OCI-LY7 (cell line): ENCODE results near the gene ZCCHC3. TPM values are rescaled to one million over a fixed set of nuclear protein-coding genes. Genes with fewer than 3 reads are reported as not detected.

ENCODE experiments used
- BruUV-seq: library from RNA; stranded (reverse); fragments of 400-500 nt; replicated peaks from 2 replicates; lab custom pipeline; 2021; lab: Mats Ljungman, UMichigan
- CTCF ChIA-PET: fragments of 300-600 bp; sonication (Branson Sonifier 250); formaldehyde crosslinking; loops from one replicate; lab custom pipeline; 2022; ENCODE audit warnings: antibody characterized with exemption; ENCODE audit not compliant: unreplicated experiment; lab: Charles Lee
- POLR2A ChIA-PET: fragments of 300-600 bp; sonication (Branson Sonifier 250); formaldehyde crosslinking; loops from one replicate; lab custom pipeline; 2022; ENCODE audit warnings: antibody characterized with exemption; lab: Charles Lee
- DNase-seq: peaks from one replicate; pipeline ENCODE4 v3.0.0-alpha.2; 2015; ENCODE audit warnings: low spot score
- H2AFZ ChIP-seq: fragments of 200-600 bp; sonication (generic), shearing (Covaris generic); 2 replicates; pipeline ENCODE4 v1.6.1; 2014; ENCODE audit warnings: mild to moderate bottlenecking, antibody characterized with exemption, low read length, moderate library complexity
- H3K27ac ChIP-seq: fragments of 200-600 bp; sonication (generic); 2 replicates; pipeline ENCODE4 v1.5.1; 2014; ENCODE audit warnings: mixed run types, low read depth, mild to moderate bottlenecking, moderate library complexity, low read length, inconsistent platforms; ENCODE audit not compliant: poor library complexity, severe bottlenecking
- H3K36me3 ChIP-seq: fragments of 200-600 bp; sonication (generic); 2 replicates; pipeline ENCODE4 v1.6.1; 2014; ENCODE audit warnings: mild to moderate bottlenecking, antibody characterized with exemption, low read length, moderate library complexity, mixed read lengths; ENCODE audit not compliant: insufficient read depth
- H3K4me1 ChIP-seq: fragments of 200-600 bp; sonication (generic); 2 replicates; pipeline ENCODE4 v1.5.1; 2014; ENCODE audit warnings: mild to moderate bottlenecking, low read length; ENCODE audit not compliant: insufficient read depth, poor library complexity, severe bottlenecking
- H3K4me2 ChIP-seq: fragments of 200-600 bp; sonication (generic); 2 replicates; pipeline ENCODE4 v1.6.1; 2014; ENCODE audit warnings: mild to moderate bottlenecking, low read length
- H3K4me3 ChIP-seq: fragments of 200-600 bp; sonication (generic); 2 replicates; pipeline ENCODE4 v1.5.1; 2014; ENCODE audit warnings: mild to moderate bottlenecking, low read depth, low read length; ENCODE audit not compliant: poor library complexity, severe bottlenecking
- H3K79me2 ChIP-seq: fragments of 200-600 bp; sonication (generic); 2 replicates; pipeline ENCODE4 v1.6.1; 2016; ENCODE audit warnings: low read depth, mild to moderate bottlenecking, low read length, moderate library complexity, mixed read lengths; ENCODE audit not compliant: insufficient read depth
- H3K9me2 ChIP-seq: fragments of 200-600 bp; sonication (generic); 2 replicates; pipeline ENCODE4 v1.6.1; 2016; ENCODE audit warnings: mild to moderate bottlenecking, low read length, mixed read lengths; ENCODE audit not compliant: insufficient read depth
- H3K9me3 ChIP-seq: fragments of 200-600 bp; sonication (generic); 2 replicates; pipeline ENCODE4 v1.6.1; 2014; ENCODE audit warnings: mild to moderate bottlenecking, mixed run types, low read length, mixed read lengths
- H4K20me1 ChIP-seq: fragments of 200-600 bp; sonication (generic); 2 replicates; pipeline ENCODE4 v1.6.1; 2014; ENCODE audit warnings: mild to moderate bottlenecking, antibody characterized with exemption, low read length, moderate library complexity, mixed read lengths; ENCODE audit not compliant: insufficient read depth
- CTCF ChIP-seq: fragments of 200-600 bp; sonication (generic); conservative IDR thresholded peaks from 2 replicates; pipeline ENCODE4 v1.5.1; 2014; ENCODE audit warnings: mild to moderate bottlenecking, antibody characterized with exemption, low read length, moderate library complexity, mixed read lengths
- EZH2phosphoT487 ChIP-seq: fragments of 200-600 bp; sonication (generic); IDR thresholded peaks from 2 replicates; pipeline ENCODE4 v1.6.1; 2018; ENCODE audit warnings: low read depth, borderline replicate concordance, mild to moderate bottlenecking, mixed run types, antibody characterized with exemption, low read length, moderate library complexity, mixed read lengths
- intact Hi-C: fragments of 100-400 bp; cut with micrococcal nuclease; formaldehyde crosslinking; loops from one replicate; pipeline ENCODE4 v1.10.0; 2022; ENCODE audit not compliant: unreplicated experiment
- total RNA-seq, 2 experiments: library from RNA; depleted of rRNA in 1 of 2; stranded (reverse); fragments of >200 nt in 1 of 2; shearing (Covaris generic) in 1 of 2; gene quantifications; 2 replicates each; pipeline ENCODE4 v1.2.3, GENCODE V29; 2014 to 2022

The ZCCHC3 gene
- total RNA-seq, 2 experiments from 2014 or later, result 35.6 to 45.3 TPM

GRCh38 chr20:288956-289692 is 8.2 kb upstream of the ZCCHC3 start:
- DNase-seq, result no peak
- H3K9me3 ChIP-seq, result no peaks in the 10 kb centered on the region
- no peaks in the 10 kb centered on the region for H3K79me2 ChIP-seq
- intact Hi-C loops, result no loop called here
- ChIA-PET CTCF (interaction anchor here (0.6 kb wide), 1 partner anchor 111 kb away, joined by 3 read pairs; no protein-coding TSS in a partner anchor), POLR2A (no interaction called here)
- H4K20me1 ChIP-seq, result no peaks in the 10 kb centered on the region
- no peak for TF ChIP-seq EZH2phosphoT487
- no peak for TF ChIP-seq CTCF
- peak overlapping the region; percentile 74 for H3K4me2 ChIP-seq
- TSS peak; percentile 68 for BruUV-seq
- H3K4me1 ChIP-seq, result peaks cover 22% of the 10 kb centered on the region
- H3K27ac ChIP-seq, result no peak overlapping the region
- H2AFZ ChIP-seq, result no peak overlapping the region; the same call in 1 of the 2 replicates
- H3K9me2 ChIP-seq, result no peaks in the 10 kb centered on the region
- peak overlapping the region; percentile 71 for H3K4me3 ChIP-seq
- H3K36me3 ChIP-seq, result no peaks in the 10 kb centered on the region

- Histone ChIP-seq H3K9me2 (no peaks in the 10 kb centered on the region), H3K27ac (no peak overlapping the region), H4K20me1 (no peaks in the 10 kb centered on the region), H2AFZ (peak overlapping the region; percentile 95), H3K4me3 (peak overlapping the region; percentile 71), H3K79me2 (no peaks in the 10 kb centered on the region), H3K4me2 (peak overlapping the region; percentile 74), H3K4me1 (peaks cover 22% of the 10 kb centered on the region), H3K36me3 (no peaks in the 10 kb centered on the region), H3K9me3 (no peaks in the 10 kb centered on the region)
- POLR2A ChIA-PET, result interaction anchor here (0.6 kb wide), 1 partner anchor 91 kb away, joined by 4 read pairs; the partner anchor contains the start of gene TRIB3
- TF ChIP-seq CTCF (no peak), EZH2phosphoT487 (no peak)
- BruUV-seq, result no TSS peak
- CTCF ChIA-PET, result no interaction called here
- no peak for DNase-seq
- intact Hi-C loops, result no loop called here
These were observed 7.7 kb upstream of the ZCCHC3 start for GRCh38 chr20:289693-290083.
